GM21381 (cell line): ENCODE measurements around the gene PLCL2.

Experiments used
- ATAC-seq: cut with Tn5 transposase; IDR thresholded peaks from one replicate; pipeline ENCODE4 v1.9.1; 2021; ENCODE audit warnings: mild to moderate bottlenecking, moderate library complexity; ENCODE audit not compliant: unreplicated experiment

PLCL2 gene

DNA sequence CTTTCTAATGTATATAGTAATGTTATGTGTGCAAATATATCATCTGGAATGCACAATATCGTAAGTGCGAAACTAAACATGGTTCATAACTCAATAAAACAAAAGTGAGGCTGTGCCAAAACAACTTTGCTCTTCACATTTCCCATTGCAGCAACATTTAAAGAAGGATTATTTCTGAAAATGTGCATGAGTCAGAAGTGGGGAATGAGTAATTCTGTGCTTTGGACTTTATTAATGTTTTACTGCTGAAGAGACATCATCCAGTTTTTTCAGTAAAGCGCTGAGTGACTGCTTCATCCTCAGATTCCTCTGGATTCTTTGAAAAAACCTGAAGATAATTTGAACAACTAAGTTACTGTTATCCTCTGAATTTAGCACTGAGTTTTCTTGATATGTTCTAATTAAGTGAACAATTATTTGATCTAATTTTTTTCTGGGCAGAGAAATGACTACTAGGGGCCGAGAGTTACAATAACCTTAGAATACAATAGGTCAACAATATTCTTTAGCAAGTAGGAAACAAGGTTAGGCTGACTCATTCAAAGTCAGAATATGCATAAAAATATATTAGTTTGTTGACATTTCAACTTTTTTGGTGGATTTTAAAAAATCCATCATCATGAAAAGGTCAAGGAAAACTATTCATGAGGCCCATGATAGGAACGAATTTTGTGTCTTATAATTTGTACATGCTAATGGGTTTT lies 20.0 kb upstream of the PLCL2 start:
- ATAC-seq = no peak

DNA sequence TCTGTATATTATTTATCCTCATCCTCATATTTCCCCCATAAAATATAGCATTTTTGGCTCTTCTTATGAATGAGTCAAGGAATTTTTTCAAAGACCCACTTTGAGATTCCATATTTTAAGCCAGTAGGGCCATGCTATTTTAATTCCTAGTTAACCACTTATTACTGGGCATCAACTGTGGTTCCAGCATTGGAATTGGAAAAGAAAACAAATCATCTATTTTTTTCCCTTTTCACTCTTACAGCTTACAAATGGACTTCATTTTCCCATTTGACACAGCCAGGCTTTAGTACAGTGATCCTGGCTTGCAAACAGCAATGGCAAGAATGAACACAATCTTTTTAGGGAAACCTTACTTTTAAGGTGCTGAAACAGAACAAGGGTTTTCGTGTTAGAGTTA lies 19.4 kb upstream of the PLCL2 start:
- no peak for ATAC-seq

DNA sequence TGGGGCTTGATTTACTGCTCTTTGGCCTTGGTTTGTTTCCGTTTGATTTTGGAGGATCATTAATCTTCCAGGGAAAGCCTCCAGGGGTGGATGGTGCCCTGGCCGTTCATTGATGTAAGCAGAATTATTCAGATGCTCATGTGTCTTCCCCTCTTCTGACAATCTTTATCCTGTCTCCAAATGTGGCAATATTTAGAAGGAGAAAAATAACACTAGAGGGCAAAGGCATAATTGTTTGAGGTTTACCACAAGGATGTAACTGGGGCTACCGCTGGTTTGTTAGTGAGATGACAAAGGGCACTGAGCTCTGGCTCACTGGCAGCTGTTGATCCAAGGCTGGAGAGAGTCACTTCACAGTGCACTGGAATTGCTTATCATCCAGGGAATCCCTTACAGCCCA lies 18.2 kb upstream of the PLCL2 start:
- ATAC-seq = no peak

DNA sequence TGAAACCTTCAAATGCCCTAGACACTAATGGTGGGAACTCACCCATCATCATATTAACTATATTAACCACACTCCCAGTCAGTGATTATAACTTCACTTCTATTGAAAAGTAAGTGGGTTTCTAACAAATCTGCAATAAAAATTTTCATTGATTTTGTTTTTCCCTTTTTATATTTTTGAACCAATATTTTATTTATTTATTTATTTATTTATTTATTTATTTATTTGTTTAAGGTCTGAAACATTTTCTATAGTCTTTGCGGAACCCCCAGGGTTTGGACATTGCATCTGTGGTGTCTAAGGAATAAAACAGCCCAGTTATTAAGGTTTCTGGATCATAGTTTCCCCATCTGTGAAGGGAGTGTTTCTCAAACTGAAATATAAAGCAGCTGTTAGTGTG lies 16.2 kb upstream of the PLCL2 start:
- ATAC-seq = no peak

DNA sequence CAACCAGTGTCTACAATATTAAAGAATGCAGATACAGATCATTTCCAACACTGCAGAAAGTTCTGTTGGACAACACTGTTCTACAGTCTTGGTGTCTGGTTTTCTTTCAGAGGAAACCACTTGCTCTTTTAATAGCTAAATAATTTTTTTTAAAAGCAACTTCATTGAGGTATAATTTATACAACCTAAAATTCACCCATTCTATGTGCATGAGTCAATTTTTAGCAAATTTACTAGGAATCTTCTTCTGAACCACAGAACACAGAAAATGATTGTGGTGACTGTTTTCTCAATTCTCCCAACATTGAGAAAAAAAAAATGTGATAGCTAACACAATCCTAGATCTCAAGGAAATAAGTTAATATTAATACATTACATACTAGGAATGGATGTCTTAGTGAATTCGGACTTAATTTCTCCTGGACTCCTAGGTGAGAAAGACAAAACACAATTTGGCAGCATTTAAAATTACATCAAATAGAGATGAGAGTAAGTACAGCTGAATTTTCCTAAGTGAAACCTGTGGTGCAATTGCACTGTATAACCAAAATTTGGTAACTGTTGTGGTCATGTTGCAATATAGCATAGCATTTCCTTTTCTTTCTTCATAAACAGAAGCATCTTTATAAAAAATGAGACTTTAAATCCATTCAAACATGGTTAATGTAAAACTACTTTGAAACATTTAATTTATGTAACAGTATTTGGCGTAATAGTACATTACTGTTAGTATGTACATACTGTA lies 15.3 kb upstream of the PLCL2 start:
- no peak for ATAC-seq

DNA sequence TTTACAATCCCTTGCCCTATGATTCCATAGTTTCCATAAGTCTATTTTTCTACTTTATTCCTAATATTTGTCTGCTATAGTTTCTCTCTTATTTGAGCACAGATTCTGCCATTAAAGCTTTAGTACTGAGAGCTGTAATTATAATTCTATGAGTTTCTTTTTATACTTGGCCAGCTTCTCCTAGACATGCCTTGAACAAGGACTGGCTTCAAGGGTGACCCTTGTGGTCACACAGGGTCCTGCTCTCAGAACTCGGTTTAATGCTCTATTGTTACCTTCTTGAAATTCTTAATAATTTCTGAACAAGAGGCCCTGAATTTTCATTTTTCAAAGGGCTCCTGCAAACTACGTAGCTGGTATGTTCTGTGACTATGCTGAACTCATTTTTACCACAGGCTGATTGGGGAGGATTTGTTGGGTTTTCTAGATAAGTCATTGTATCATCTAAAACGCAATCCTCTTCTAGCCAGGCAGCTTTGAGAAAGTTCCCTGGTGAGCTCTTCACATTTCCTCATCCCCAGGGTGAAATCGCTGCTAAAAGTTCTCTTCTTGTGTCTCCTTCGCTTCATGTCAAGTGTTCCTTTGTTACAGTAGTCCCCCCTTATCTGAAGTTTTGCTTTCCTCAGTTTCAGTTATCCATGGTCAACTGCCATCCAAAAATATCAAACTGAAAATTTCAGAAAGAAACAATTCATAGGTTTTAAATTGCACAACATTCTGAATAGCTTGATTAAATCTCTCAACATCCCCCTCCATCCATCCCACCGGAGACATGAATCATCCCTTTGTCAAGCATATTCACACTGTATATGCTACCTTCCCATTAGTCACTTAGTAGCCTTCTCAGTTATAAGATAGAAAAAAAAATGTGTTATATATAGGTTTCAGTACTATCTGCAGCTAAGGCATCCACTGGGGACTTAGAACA lies 12.6 kb upstream of the PLCL2 start:
- ATAC-seq = no peak

DNA sequence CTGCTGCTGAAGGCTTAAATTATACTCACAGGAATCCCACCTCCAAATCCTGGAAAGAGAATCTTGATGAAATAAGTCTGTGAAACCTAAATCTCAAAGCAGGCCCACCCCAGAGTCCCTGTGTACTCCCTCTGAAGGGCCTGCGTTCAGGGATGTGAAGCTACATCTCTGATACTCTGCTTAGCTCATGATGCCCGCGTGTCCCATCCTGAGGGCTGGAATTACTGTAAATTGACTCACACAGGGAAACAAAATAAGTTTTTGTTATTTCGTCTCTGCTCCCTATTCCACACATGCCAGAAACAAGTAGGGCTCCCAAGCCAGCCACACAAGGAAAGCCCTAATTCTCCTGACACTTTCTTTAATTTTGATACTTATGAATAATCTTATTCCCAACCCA lies 10.9 kb upstream of the PLCL2 start:
- no peak for ATAC-seq

DNA sequence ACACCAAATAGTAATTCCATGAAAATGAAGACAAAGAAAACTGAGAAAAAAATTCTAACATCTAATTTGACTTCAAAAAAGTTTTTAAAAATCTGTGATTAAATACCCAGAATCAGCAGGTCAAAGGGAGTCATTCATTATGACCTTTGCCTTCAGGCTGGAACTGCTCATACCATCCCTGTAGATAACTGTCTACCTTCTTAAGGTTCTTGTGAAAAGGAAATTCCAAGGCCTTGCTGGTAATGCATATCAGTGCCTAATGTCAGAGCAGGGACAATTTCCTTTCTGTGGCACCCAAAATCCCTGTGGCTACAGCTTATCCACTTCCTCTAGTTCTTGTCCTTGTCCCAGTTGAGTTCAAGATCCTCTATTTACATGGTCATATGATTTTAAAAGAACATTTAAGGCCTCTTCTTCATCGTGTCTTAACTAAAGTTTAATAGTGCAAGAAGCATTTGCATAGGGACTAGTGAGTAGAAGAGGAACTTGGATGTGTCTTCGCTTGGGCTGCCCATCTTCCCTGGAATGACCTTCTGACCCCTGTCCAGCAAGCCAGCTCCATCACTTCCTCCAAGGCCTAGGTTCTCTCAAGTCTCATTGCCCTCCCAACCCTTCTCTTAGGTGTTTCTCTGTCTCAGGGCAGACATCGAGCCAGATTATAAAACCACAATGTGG lies 8.7 kb upstream of the PLCL2 start:
- no peak for ATAC-seq

DNA sequence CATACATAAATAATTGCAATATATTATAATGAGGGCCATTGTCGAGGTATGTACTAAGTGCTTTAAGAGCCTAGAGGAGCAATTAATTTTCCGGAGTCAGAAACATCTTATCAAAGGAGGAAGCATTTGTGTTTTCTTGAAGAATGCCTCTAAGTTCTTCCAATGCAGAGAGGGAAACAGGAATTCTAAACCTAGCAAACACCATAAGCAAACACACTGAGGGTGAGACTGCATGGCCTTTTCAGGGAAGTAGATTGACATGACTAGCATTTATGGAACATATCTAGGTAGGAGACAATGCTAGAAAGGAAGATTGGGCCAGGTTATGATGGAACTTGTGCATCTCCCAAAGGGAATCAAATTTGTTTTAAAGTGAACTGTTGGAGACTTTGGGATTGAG lies 7.2 kb upstream of the PLCL2 start:
- ATAC-seq = no peak

DNA sequence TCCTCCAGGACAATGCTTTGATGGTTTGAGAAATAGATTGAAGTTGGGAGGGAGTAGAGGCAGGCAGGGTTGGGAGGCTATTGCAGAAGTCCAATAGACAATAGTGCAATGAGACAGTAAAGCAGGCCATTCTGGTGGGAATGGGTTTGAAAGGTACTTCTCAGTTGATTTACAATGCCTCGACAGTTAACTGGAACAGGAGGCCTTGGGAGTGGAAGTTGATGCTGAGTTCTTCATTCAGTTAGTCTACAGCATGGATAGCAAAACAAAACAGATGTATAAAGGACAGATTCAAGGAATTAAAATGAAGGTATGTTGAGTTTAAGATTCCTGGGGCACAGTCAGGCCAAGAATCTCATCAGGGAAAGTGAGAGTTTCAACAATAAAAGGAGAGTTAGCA lies 6.8 kb upstream of the PLCL2 start:
- no peak for ATAC-seq

DNA sequence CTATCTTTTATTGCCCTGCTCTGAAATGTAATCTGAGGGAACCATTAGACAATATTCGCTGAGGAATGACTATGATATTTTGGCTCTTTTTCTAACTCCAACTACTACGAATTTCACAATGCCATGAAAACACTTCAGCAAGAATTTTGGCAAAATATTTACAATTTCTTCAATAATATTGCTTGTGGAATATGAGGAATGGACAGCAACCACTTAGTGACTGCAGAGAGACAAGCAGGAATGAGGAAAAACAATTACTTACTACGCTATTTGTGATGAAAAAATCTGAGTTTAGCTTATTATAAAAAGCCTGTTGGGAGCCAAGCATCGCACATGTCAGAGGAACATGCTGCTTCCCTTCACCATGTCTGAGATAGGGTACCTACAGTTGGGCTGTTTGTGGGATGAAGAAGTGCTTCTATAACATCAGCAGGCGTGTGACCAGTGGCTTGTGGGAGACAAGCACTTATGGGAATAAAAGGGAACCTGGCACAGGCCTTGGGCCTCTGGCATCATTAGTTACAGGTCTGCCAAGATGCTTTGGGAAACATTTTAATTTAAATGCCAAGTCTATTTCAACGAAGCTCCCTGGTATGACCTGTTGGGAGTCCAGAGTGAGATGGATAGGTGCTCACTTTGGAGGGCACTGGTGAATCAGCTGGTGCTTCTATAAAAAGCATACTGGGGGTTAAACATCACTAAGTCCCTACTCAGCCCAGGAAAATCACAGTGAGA lies 2.7 kb upstream of the PLCL2 start:
- ATAC-seq = no peak

DNA sequence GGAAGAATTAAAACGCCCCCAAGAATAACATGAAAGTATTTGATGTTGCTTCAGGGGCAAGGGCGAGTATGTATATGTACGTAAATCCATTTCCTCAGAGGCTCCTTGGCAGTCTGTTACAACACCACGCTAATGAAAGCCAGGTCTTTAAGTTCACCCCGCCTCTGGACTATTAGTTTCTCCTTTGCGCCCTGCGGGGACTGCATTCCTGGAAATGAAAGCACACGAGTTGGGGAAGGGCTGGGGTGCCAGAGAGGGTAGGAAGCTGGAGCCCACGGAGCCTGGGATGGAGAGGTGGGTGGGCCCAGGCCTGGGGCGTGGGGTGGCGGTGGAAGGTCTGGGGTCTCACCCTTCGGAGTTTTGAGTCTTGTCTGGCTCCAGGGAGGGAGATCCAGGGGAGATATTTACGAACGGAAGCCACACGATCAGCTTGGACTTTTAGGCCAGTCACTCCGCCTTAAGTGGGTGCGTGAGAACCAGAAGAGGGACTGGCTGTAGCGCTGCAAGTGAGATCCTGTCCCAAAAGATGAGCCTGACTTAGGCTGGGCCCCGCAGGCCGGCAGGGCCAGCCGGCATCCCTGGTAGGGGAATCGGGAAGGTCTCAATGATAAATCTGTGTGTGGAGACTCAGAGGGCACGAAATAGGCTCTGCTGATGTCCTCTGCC lies 1.6 kb upstream of the PLCL2 start:
- ATAC-seq = no peak

DNA sequence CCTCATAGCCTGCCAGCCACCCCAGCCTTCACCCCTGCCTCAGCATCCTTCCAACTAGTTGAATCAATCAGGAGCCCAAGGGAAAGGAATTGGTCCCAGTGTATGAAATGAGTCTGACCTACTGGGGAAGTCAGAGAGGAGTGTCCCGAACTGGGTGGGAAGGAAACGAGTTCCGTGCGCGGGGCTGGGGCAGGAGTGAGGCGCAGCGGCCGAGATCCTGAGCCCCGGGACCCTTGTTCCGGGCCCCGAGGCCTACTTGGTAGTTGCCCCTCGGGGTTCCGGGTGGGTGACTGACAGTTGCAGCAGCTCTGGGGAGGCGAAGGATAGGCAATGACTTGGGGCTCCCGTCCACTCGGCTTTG lies 1.1 kb upstream of the PLCL2 start:
- no peak for ATAC-seq

DNA sequence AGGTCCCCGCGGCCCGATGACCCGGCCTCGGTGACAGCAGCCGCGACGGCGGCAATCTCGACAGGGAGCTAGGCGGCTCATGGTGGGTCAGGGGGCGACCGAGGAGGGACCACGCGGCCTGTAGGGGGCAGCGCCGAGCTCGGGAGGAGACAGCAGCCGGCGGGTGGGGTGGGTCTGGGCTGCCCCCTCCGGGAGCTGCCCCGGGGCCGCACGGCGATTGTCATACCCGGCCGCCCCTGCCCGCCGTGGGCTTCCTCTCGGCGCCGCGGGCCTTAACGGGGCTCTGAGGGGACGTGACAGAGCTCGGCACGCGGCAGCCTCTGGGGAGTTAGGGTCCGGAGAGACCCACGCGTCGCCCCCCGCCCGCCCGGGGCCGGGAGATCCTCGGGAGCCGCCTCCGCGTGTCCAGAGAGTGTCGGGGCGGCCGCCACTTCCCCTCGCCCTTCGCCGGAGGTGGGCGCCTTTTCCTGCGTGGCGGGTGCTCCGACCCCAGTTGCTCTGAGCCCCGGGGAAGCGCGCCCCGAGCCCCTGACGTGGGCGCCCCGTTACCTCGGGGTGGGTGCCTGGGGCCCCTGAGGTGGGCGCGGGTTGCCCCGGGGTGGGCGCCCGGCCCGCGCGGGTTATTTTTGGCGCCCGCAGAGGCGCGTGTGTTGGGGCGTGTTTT lies 539 bp upstream of the PLCL2 start:
- peak; percentile 35 for ATAC-seq

DNA sequence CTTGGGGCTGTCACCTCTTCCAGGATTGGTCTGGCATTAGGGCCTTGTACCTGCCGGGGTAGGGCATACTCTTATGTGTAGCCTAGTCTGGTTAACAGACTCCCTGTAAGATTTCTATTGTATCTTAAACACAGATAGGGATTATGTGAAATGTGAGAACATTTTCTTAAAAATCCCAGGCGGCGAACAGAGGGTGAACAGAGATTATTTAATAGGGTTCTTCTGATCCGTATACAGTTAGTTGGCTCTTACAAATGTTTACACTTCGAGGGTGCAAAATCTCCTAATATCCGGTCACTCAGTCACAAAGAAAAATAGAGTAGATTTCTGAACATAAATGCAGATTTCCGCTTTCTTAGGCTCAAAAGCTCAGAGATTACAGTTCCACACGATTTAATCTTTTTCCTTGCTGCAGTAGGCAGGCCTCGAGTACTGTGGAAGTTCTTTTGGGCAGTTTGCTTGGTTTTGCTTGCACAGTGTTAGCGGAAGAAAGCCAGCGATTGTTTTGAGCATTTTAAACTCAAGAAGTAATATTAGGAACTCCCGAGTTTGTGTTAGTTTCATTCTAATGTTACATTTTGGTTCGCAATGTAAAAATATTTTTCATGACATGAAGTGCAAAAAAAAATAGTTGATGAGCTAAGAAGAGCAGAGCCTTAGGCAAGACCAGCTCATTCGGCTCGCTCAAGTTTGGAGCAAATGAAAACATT lies 993 bp downstream of the PLCL2 start:
- ATAC-seq = peak; percentile 22

DNA sequence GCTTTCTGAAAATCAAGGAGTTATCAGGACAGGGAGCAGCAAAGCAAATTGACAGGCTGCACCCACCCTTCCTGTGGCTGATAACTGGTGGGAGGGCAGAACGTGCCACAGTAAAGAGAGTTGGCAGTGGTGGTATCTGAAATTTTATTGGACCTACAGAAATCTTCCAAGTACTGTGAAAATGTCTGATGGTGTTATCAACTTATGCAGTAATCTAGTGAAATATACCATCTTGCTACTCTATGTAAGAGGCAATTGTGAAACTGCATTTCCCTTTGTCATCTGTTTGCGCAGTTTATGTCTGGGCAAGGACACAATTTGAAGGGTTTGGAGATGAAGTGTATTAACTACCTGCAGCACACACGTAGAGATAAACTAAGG lies 1.5 kb downstream of the PLCL2 start:
- no peak for ATAC-seq

DNA sequence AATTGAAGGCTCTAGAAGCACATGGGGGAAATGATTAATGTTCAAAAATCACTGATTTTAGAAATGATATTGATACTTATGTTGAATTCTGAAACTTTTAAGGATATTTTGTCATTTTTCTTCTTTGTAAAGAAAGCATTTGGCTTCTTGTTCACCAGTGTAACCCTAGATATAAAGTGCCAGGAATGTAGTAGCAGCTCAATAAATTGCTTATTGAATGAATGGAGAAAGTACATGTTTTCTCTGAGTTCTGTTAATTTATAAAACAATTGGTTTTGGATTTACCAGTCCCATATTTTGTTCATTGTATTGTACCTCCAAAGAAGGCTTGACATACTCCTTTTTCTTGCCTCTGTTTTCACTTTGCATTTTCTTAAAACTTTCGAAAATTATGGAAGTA lies 2.4 kb downstream of the PLCL2 start:
- ATAC-seq = no peak

DNA sequence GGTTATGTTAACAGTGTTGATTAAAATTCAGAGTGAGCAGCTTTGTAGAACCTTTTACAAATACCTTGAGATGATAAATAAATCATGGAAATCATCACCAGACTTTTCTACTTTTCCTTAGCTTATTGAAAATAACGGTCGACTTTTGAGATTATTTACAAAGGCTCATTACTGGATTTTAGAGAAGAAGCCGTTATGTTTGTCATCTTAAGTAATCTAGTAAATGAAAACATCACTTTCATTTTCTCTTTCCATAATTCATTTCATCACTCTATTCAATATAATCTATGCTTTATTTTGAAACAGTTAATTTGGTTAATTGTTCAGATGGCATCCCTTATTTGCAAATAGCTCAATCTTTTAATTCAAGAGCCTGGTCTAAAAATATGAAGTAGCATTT lies 3.6 kb downstream of the PLCL2 start:
- ATAC-seq = no peak
